Mesodermal cell (in vitro differentiated cells): ENCODE results near the gene SRI.
"Not testable (repeated sequence)": the region's sequence is repeated elsewhere in the genome, so short reads cannot be mapped to it uniquely, and the experiment has no call there.

ENCODE experiments used
- H3K27ac ChIP-seq: 2 replicates; pipeline ENCODE4 v1.7.0; 2013; ENCODE audit warnings: mild to moderate bottlenecking, low read depth, low read length, moderate library complexity; ENCODE audit not compliant: severe bottlenecking
- H3K36me3 ChIP-seq: 2 replicates; pipeline ENCODE4 v1.7.1; 2013; ENCODE audit warnings: mild to moderate bottlenecking, low read length, moderate library complexity; ENCODE audit not compliant: control insufficient read depth, insufficient read depth
- H3K4me1 ChIP-seq: one replicate; pipeline ENCODE4 v1.7.1; 2013; ENCODE audit warnings: mild to moderate bottlenecking, low read length; ENCODE audit not compliant: insufficient read depth, control insufficient read depth, poor library complexity, severe bottlenecking
- H3K4me3 ChIP-seq: 2 replicates; pipeline ENCODE4 v1.7.0; 2013; ENCODE audit warnings: low read length, control low read depth, mild to moderate bottlenecking; ENCODE audit not compliant: insufficient read depth, poor library complexity, severe bottlenecking; ENCODE audit errors: extremely low read depth
- H3K9me3 ChIP-seq: 2 replicates; pipeline ENCODE4 v1.7.1; 2013; ENCODE audit warnings: mild to moderate bottlenecking, low read length, moderate library complexity; ENCODE audit not compliant: control insufficient read depth
- WGBS, 2 experiments: methylation state at CpG; one replicate each; pipeline ENCODE4 v1.1.5; 2013; ENCODE audit warnings: missing lambda C conversion rate in 2 of 2; ENCODE audit not compliant: insufficient coverage in 2 of 2; 5-methylcytosine and 5-hydroxymethylcytosine counted together

Gene SRI

GRCh38 chr7:88184848-88185304, 35.0 kb downstream of the SRI start:
- Histone ChIP-seq H3K27ac (no peak overlapping the region), H3K36me3 (no peaks in the 10 kb centered on the region), H3K4me1 (no peaks in the 10 kb centered on the region), H3K9me3 (no peaks in the 10 kb centered on the region), H3K4me3 (no peak overlapping the region)
- WGBS, 2 experiments, result 83 to 89% methylated on average over 4 to 5 of the region's 5 CpGs

DNA sequence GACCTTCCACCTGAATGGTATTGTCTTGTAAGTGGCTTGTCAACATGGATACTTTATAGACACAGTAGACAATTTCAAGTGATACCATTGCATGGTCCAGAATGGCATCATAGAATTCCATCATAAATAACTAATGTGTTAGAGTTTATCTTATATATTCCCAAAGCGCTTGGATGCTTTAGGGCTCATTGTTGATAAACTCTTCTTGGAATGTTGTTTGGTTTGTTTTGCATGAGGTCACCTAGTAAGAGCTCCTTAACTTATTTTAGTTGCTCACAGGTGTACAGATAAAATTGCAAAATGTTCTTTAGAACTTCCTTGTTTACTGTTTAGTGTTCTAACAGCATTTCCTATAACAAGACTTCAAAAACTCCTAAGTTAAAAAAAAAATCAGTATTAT, 36.8 kb downstream of the SRI start:
- no CpG with 5 or more reads among the region's 1 CpG for WGBS, 2 experiments
- Histone ChIP-seq H3K36me3 (no peaks in the 10 kb centered on the region), H3K4me1 (no peaks in the 10 kb centered on the region), H3K4me3 (no peak overlapping the region), H3K9me3 (no peaks in the 10 kb centered on the region), H3K27ac (no peak overlapping the region)

- no CpG with 5 or more reads among the region's 5 CpGs for WGBS, 2 experiments
- Histone ChIP-seq H3K27ac (no peak overlapping the region), H3K36me3 (no peaks in the 10 kb centered on the region), H3K4me1 (no peaks in the 10 kb centered on the region), H3K9me3 (no peaks in the 10 kb centered on the region), H3K4me3 (no peak overlapping the region)
Measured at GRCh38 chr7:88176190-88176589, 43.6 kb downstream of the SRI start.

DNA sequence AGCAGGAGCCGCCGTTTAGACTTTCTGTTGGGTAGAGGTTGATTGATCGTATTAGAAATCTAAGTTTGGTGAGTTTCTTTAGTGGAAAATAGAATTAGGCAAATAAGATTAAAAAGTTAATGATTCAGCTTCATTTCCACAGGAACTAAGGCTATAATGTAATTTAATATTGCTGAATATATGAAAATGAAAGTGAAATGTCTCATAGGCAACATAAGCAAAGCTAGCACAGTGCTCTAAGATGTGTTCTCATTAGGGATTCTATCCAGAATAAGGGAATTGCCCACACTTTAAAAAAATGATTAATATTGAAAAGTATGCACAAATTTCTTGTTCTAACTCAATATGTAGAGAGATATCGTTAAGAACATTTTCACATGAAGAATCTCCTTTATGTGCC, 47.0 kb downstream of the SRI start:
- H3K36me3 ChIP-seq, result no peaks in the 10 kb centered on the region
- 100% methylated on average over 1 of the region's 4 CpGs; no CpG with 5 or more reads in 1 of the 2 experiments for WGBS, 2 experiments
- H3K27ac ChIP-seq, result no peak overlapping the region
- H3K4me1 ChIP-seq, result no peaks in the 10 kb centered on the region
- H3K9me3 ChIP-seq, result no peaks in the 10 kb centered on the region
- H3K4me3 ChIP-seq, result no peak overlapping the region

- no peak overlapping the region for H3K4me3 ChIP-seq
- WGBS, 2 experiments, result no CpG with 5 or more reads among the region's 1 CpG
Measured at GRCh38 chr7:88169717-88170320, 50.0 kb downstream of the SRI start.

GRCh38 chr7:88167721-88168120, 52.1 kb downstream of the SRI start:
- WGBS, 2 experiments, result no CpG with 5 or more reads among the region's 2 CpGs
- no peak overlapping the region for H3K27ac ChIP-seq
- no peaks in the 10 kb centered on the region for H3K36me3 ChIP-seq

More at GRCh38 chr7:88169717-88170320, 50.0 kb downstream of the SRI start:
- H3K9me3 ChIP-seq, result no peaks in the 10 kb centered on the region
- H3K27ac ChIP-seq, result no peak overlapping the region
- H3K4me1 ChIP-seq, result no peaks in the 10 kb centered on the region
- no peaks in the 10 kb centered on the region for H3K36me3 ChIP-seq

GRCh38 chr7:88167223-88167622, 52.6 kb downstream of the SRI start:
- 75 to 82% methylated on average over 2 of the region's 2 CpGs for WGBS, 2 experiments

More at GRCh38 chr7:88167721-88168120, 52.1 kb downstream of the SRI start:
- Histone ChIP-seq H3K4me3 (no peak overlapping the region), H3K9me3 (no peaks in the 10 kb centered on the region), H3K4me1 (no peaks in the 10 kb centered on the region)

GRCh38 chr7:88165697-88166096, 54.1 kb downstream of the SRI start:
- H3K4me1 ChIP-seq, result no peaks in the 10 kb centered on the region
- H3K4me3 ChIP-seq, result no peak overlapping the region
- H3K36me3 ChIP-seq, result no peaks in the 10 kb centered on the region
- H3K9me3 ChIP-seq, result no peaks in the 10 kb centered on the region
- no peak overlapping the region for H3K27ac ChIP-seq

More at GRCh38 chr7:88167223-88167622, 52.6 kb downstream of the SRI start:
- Histone ChIP-seq H3K9me3 (no peaks in the 10 kb centered on the region), H3K4me1 (no peaks in the 10 kb centered on the region), H3K36me3 (no peaks in the 10 kb centered on the region), H3K27ac (no peak overlapping the region), H3K4me3 (no peak overlapping the region)

DNA sequence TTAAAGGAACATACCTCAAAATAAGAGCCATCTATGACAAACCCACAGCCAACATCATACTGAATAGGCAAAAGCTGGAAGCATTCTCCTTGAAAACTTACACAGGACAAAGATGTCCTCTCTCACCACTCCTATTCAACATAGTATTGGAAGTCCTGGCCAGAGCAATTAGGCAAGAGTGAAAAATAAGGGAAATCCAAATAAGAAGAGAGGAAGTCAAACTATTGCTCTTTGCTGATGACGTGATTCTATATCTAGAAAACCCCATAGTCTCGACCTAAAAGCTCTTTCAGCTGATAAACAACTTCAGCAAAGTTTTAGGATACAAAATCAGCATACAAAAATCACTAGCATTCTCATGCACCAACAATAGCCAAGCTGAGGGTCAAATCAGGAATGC, 60.1 kb downstream of the SRI start:
- H3K27ac ChIP-seq, H3K36me3 ChIP-seq, H3K9me3 ChIP-seq, H3K4me1 ChIP-seq, H3K4me3 ChIP-seq: not testable (repeated sequence)
- 93% methylated on average over 2 of the region's 2 CpGs; no CpG with 5 or more reads in 1 of the 2 experiments for WGBS, 2 experiments

- H3K9me3 ChIP-seq, result no peaks in the 10 kb centered on the region
- no CpG with 5 or more reads among the region's 1 CpG for WGBS, 2 experiments
- no peaks in the 10 kb centered on the region for H3K36me3 ChIP-seq
- no peak overlapping the region for H3K27ac ChIP-seq
- H3K4me3 ChIP-seq, result no peak overlapping the region
- H3K4me1 ChIP-seq, result no peaks in the 10 kb centered on the region
Measured at GRCh38 chr7:88156356-88156755, 63.5 kb downstream of the SRI start.

DNA sequence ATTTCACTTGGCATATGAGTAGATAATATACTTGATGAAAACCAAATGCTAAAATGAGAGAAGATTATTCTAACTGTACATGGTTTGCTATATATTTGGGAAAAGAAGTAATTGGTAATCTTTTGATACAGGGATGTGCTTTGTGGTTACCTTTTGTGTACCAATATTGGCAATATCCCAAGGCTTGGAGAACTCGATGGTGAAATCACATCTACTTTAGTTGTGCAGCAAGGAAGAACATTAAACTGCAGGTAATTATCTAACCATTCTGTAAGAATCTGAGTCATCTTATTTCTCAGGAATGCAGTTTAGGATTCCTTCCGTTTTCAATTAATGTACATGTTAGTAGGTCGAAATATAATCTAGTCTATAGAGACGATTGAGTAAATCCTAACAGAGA, 64.1 kb downstream of the SRI start:
- 98 to 100% methylated on average over 3 of the region's 4 CpGs for WGBS, 2 experiments
- H3K9me3 ChIP-seq, result no peaks in the 10 kb centered on the region
- no peak overlapping the region for H3K27ac ChIP-seq
- no peaks in the 10 kb centered on the region for H3K4me1 ChIP-seq
- H3K36me3 ChIP-seq, result no peaks in the 10 kb centered on the region
- H3K4me3 ChIP-seq, result no peak overlapping the region
